GM12875 (cell line): Measurements from ENCODE around the gene MAP1LC3B2.

ENCODE experiments used
- H3K4me3 ChIP-seq: one replicate; pipeline ENCODE4 v1.5.1; 2011; ENCODE audit warnings: low read depth, low read length, control low read depth
- CTCF ChIP-seq: IDR thresholded peaks from 2 replicates; pipeline ENCODE4 v1.5.1; 2011; ENCODE audit warnings: low read depth, mild to moderate bottlenecking, control low read depth, inconsistent platforms, low read length, moderate library complexity, borderline replicate concordance; ENCODE audit not compliant: insufficient read depth

Gene MAP1LC3B2

GRCh38 chr12:116549993-116550392, 9.2 kb upstream of the MAP1LC3B2 start:
- no peak overlapping the region for H3K4me3 ChIP-seq
- no peak for TF ChIP-seq CTCF

GRCh38 chr12:116551151-116551550, 8.0 kb upstream of the MAP1LC3B2 start:
- no peak overlapping the region for H3K4me3 ChIP-seq
- TF ChIP-seq CTCF = no peak

GRCh38 chr12:116551619-116551951, 7.6 kb upstream of the MAP1LC3B2 start:
- TF ChIP-seq CTCF = no peak
- H3K4me3 ChIP-seq = no peak overlapping the region

GRCh38 chr12:116551952-116552772, 7.0 kb upstream of the MAP1LC3B2 start:
- no peak for TF ChIP-seq CTCF
- H3K4me3 ChIP-seq = no peak overlapping the region

- TF ChIP-seq CTCF = no peak
- H3K4me3 ChIP-seq = no peak overlapping the region
Observed at GRCh38 chr12:116552773-116553373, 6.3 kb upstream of the MAP1LC3B2 start.

GRCh38 chr12:116556356-116556952, 2.7 kb upstream of the MAP1LC3B2 start:
- no peak overlapping the region for H3K4me3 ChIP-seq
- TF ChIP-seq CTCF = no peak
